SK-N-SH (cell line): ENCODE data around the gene NOVA1. TPM values are rescaled to one million over a fixed set of nuclear protein-coding genes. Genes with fewer than 3 reads are reported as not detected.

Experiments
- CTCF ChIA-PET: fragments of 300-600, 350-600 bp; formaldehyde crosslinking; extraction: SDS; loops from one replicate; lab custom pipeline; 2021; lab: Yijun Ruan, JAX
- POLR2A ChIA-PET: fragments of 350-600 bp; sonication (Branson Sonifier 250); formaldehyde crosslinking; extraction: SDS; loops from one replicate; lab custom pipeline; 2020; ENCODE audit warnings: antibody characterized with exemption, inconsistent platforms; lab: Yijun Ruan, JAX
- DNase-seq: peaks from one replicate; pipeline ENCODE4 v3.0.0; 2012
- H2AFZ ChIP-seq: fragments of 200-600 bp; sonication (generic); 2 replicates; pipeline ENCODE4 v1.8.1; 2016; ENCODE audit warnings: antibody characterized with exemption, mild to moderate bottlenecking, low read depth
- H3F3A ChIP-seq: fragments of 200-600 bp; sonication (generic); replicated peaks from 2 replicates; pipeline ENCODE3; 2016; ENCODE audit warnings: antibody characterized with exemption, mild to moderate bottlenecking; ENCODE audit not compliant: insufficient read depth
- H3K27ac ChIP-seq, 2 experiments: fragments of 200-500 bp in 1 of 2; fragments of 200-600 bp in 1 of 2; sonication (Bioruptor generic) in 1 of 2; sonication (generic), shearing (Covaris generic) in 1 of 2; 2 replicates each; pipeline versions ENCODE4 v1.5.1 to v1.6.1; 2014 to 2016; ENCODE audit warnings: low read depth in 2 of 2, inconsistent platforms in 1 of 2, low read length in 1 of 2, mild to moderate bottlenecking in 1 of 2, mixed read lengths in 1 of 2
- H3K27me3 ChIP-seq: fragments of 200-600 bp; sonication (generic), shearing (Covaris generic); 2 replicates; pipeline ENCODE4 v1.6.1; 2016; ENCODE audit warnings: mixed run types; ENCODE audit not compliant: insufficient read depth
- H3K36me3 ChIP-seq, 2 experiments: fragments of 200-500 bp in 1 of 2; fragments of 200-600 bp in 1 of 2; sonication (Bioruptor generic) in 1 of 2; sonication (generic) in 1 of 2; replicated peaks in 1 of 2; 2 replicates each; pipeline versions ENCODE3 to v1.5.1; 2014 to 2016; ENCODE audit warnings: low read length in 1 of 2, mild to moderate bottlenecking in 1 of 2; ENCODE audit not compliant: insufficient read depth in 2 of 2, control insufficient read depth in 1 of 2
- H3K4me1 ChIP-seq, 2 experiments: fragments of 200-500 bp in 1 of 2; fragments of 200-600 bp in 1 of 2; sonication (Bioruptor generic) in 1 of 2; sonication (generic), shearing (Covaris generic) in 1 of 2; 2 replicates each; pipeline versions ENCODE4 v1.5.1 to v1.6.1; 2014 to 2016; ENCODE audit warnings: low read depth in 1 of 2, low read length in 1 of 2, mixed run types in 1 of 2; ENCODE audit not compliant: insufficient read depth in 2 of 2, control insufficient read depth in 1 of 2
- H3K4me2 ChIP-seq: fragments of 200-600 bp; sonication (generic), shearing (Covaris generic); 2 replicates; pipeline ENCODE4 v1.6.1; 2017; ENCODE audit warnings: mixed run types
- H3K4me3 ChIP-seq, 2 experiments: fragments of 200-500 bp in 1 of 2; fragments of 200-600 bp in 1 of 2; sonication (Bioruptor generic) in 1 of 2; sonication (generic), shearing (Covaris generic) in 1 of 2; 2 replicates each; pipeline versions ENCODE4 v1.5.1 to v1.8.1; 2014 to 2016; ENCODE audit warnings: low read depth in 2 of 2, inconsistent platforms in 1 of 2, low read length in 1 of 2, mild to moderate bottlenecking in 1 of 2, mixed read lengths in 1 of 2, moderate library complexity in 1 of 2
- H3K79me2 ChIP-seq: fragments of 200-600 bp; sonication (generic); 2 replicates; pipeline ENCODE4 v1.8.1; 2017; ENCODE audit warnings: mild to moderate bottlenecking; ENCODE audit not compliant: insufficient read depth
- H3K9ac ChIP-seq: fragments of 200-600 bp; sonication (generic); 2 replicates; pipeline ENCODE4 v1.6.1; 2017; ENCODE audit warnings: mixed run types
- H3K9me2 ChIP-seq: fragments of 200-600 bp; sonication (generic); 2 replicates; pipeline ENCODE4 v1.6.1; 2017; ENCODE audit warnings: mixed run types
- H3K9me3 ChIP-seq: fragments of 200-600 bp; sonication (generic); 2 replicates; pipeline ENCODE4 v1.6.1; 2017; ENCODE audit warnings: mixed run types, mild to moderate bottlenecking, moderate library complexity
- H4K20me1 ChIP-seq: fragments of 200-600 bp; sonication (generic); 2 replicates; pipeline ENCODE4 v1.6.1; 2017; ENCODE audit warnings: mild to moderate bottlenecking, mixed run types; ENCODE audit not compliant: insufficient read depth
- CTCF ChIP-seq: fragments of 200-600 bp; sonication (generic); IDR thresholded peaks from 2 replicates; pipeline ENCODE4 v1.6.1; 2017; ENCODE audit warnings: antibody characterized with exemption, mild to moderate bottlenecking, moderate library complexity
- ELF1 ChIP-seq: IDR thresholded peaks from 2 replicates; pipeline ENCODE4 v1.4.0; 2012
- FOXJ3 ChIP-seq: sonication (generic); formaldehyde crosslinking; IDR thresholded peaks from 2 replicates; pipeline ENCODE4 v1.5.1; 2020; ENCODE audit warnings: mild to moderate bottlenecking, missing genetic modification reagents
- GABPA ChIP-seq: IDR thresholded peaks from 2 replicates; pipeline ENCODE4 v1.4.0; 2012; ENCODE audit warnings: low read depth, mild to moderate bottlenecking
- GATA2 ChIP-seq: sonication (generic); formaldehyde crosslinking; IDR thresholded peaks from 2 replicates; pipeline ENCODE4 v1.5.0; 2020; ENCODE audit warnings: mild to moderate bottlenecking, missing genetic modification reagents
- JUND ChIP-seq: IDR thresholded peaks from 2 replicates; pipeline ENCODE4 v1.4.0; 2012
- MXI1 ChIP-seq: IDR thresholded peaks from 2 replicates; pipeline ENCODE4 v1.6.1; 2012; ENCODE audit warnings: mild to moderate bottlenecking, low read depth, low read length, improper control_type of control experiment
- NFIC ChIP-seq: IDR thresholded peaks from 2 replicates; pipeline ENCODE4 v1.4.0; 2012; ENCODE audit warnings: borderline replicate concordance
- NRF1 ChIP-seq: IDR thresholded peaks from 2 replicates; pipeline ENCODE4 v1.6.1; 2012; ENCODE audit warnings: low read depth, mild to moderate bottlenecking, low read length
- RAD21 ChIP-seq: IDR thresholded peaks from 2 replicates; pipeline ENCODE4 v1.6.1; 2012; ENCODE audit warnings: mild to moderate bottlenecking, low read length
- RCOR1 ChIP-seq: fragments of 150-350 bp; IDR thresholded peaks from 2 replicates; pipeline ENCODE4 v1.6.1; 2017; ENCODE audit warnings: antibody characterized with exemption, low read length
- SIN3A ChIP-seq: IDR thresholded peaks from 2 replicates; pipeline ENCODE4 v1.6.1; 2012; ENCODE audit warnings: low read depth, mild to moderate bottlenecking, low read length, moderate library complexity, borderline replicate concordance
- SMC3 ChIP-seq: IDR thresholded peaks from 2 replicates; pipeline ENCODE4 v1.6.1; 2012; ENCODE audit warnings: low read depth, low read length, improper control_type of control experiment
- TAF1 ChIP-seq: IDR thresholded peaks from 2 replicates; pipeline ENCODE4 v1.6.1; 2012; ENCODE audit warnings: low read depth, mild to moderate bottlenecking, low read length, moderate library complexity, borderline replicate concordance
- TCF12 ChIP-seq: IDR thresholded peaks from 2 replicates; pipeline ENCODE4 v1.4.0; 2012
- TEAD4 ChIP-seq: IDR thresholded peaks from 2 replicates; pipeline ENCODE4 v1.4.0; 2012; ENCODE audit warnings: mild to moderate bottlenecking, borderline replicate concordance; ENCODE audit not compliant: insufficient read depth
- WGBS: methylation state at CpG from one replicate; pipeline ENCODE4 v1.1.6; 2017; ENCODE audit warnings: low lambda C conversion rate; 5-methylcytosine and 5-hydroxymethylcytosine counted together
- polyA plus RNA-seq, 3 experiments: library from polyadenylated mRNA; depleted of rRNA; stranded (reverse); fragments of >200 nt; gene quantifications; 2 replicates each; pipeline ENCODE4 v1.2.3, GENCODE V29; 2012
- TF ChIP-seq, protein P1 (sequence below): IDR thresholded peaks from 2 replicates; pipeline ENCODE4 v1.4.0; 2012; ENCODE audit warnings: low read depth, borderline replicate concordance
- TF ChIP-seq, protein P2 (sequence below): fragments of 150-350 bp; IDR thresholded peaks from 2 replicates; pipeline ENCODE4 v1.6.1; 2016; ENCODE audit warnings: mild to moderate bottlenecking, low read depth, low read length

The NOVA1 gene
- polyA plus RNA-seq, 1 of the 3 experiments (the other 2 are of a cell fraction) = 0.44 TPM

- Histone ChIP-seq H3K27ac (no peak overlapping the region), H3K27me3 (peaks cover 9% of the 10 kb centered on the region; the same call in 1 of the 2 replicates), H3K36me3 (no peaks in the 10 kb centered on the region), H3K79me2 (no peaks in the 10 kb centered on the region), H3F3A (no peaks in the 10 kb centered on the region), H3K9me3 (no peaks in the 10 kb centered on the region), H3K9me2 (no peaks in the 10 kb centered on the region), H3K9ac (no peak overlapping the region), H3K4me2 (no peak overlapping the region), H3K4me3 (no peak overlapping the region), H4K20me1 (no peaks in the 10 kb centered on the region), H3K4me1 (no peaks in the 10 kb centered on the region; a peak in 2 of 4 replicates), H2AFZ (no peak overlapping the region)
- CTCF ChIA-PET = no interaction called here
- WGBS = 26% methylated on average over 2 of the region's 2 CpGs
- TF ChIP-seq JUND (no peak), MXI1 (no peak), FOXJ3 (CRISPR knock-in tag) (no peak), SIN3A (no peak), GATA2 (no peak), TAF1 (no peak), NFIC (no peak), RCOR1 (no peak), RAD21 (no peak), NRF1 (no peak), ELF1 (no peak), TCF12 (no peak), GABPA (no peak), SMC3 (no peak), CTCF (no peak), TEAD4 (no peak)
- TF ChIP-seq, protein P1, sequence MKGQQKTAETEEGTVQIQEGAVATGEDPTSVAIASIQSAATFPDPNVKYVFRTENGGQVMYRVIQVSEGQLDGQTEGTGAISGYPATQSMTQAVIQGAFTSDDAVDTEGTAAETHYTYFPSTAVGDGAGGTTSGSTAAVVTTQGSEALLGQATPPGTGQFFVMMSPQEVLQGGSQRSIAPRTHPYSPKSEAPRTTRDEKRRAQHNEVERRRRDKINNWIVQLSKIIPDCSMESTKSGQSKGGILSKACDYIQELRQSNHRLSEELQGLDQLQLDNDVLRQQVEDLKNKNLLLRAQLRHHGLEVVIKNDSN = no peak
- TF ChIP-seq, protein P2, sequence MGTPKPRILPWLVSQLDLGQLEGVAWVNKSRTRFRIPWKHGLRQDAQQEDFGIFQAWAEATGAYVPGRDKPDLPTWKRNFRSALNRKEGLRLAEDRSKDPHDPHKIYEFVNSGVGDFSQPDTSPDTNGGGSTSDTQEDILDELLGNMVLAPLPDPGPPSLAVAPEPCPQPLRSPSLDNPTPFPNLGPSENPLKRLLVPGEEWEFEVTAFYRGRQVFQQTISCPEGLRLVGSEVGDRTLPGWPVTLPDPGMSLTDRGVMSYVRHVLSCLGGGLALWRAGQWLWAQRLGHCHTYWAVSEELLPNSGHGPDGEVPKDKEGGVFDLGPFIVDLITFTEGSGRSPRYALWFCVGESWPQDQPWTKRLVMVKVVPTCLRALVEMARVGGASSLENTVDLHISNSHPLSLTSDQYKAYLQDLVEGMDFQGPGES = no peak
- POLR2A ChIA-PET = no interaction called here
- no peak for DNase-seq
Measured at GRCh38 chr14:26602902-26603301, 5.1 kb upstream of the NOVA1 start.

DNA sequence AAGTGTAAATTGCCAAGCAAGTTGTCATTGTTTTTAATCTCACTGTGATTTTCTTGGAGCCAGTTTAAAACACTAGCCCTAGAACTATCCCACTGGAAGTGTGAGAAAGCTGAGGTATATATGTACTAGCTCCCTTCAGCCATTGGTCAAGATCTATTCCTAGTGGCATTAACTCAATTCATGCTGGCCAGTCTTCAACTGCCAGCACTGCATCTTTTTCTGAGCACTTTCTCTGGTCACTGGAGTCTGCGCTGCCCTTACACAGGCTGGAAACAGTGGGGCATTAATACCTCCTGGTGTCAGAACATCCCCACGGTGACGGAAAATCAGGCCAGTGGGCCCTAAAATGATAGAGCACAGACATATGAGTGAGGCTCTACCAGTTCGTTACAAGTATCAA lies 4.0 kb upstream of the NOVA1 start:
- H3K9me2 ChIP-seq = no peaks in the 10 kb centered on the region
- no peak overlapping the region for H3K4me2 ChIP-seq
- 21% methylated on average over 4 of the region's 4 CpGs for WGBS
- no peaks in the 10 kb centered on the region for H4K20me1 ChIP-seq
- H3K27ac ChIP-seq = no peak overlapping the region
- H3K4me1 ChIP-seq = no peaks in the 10 kb centered on the region; a peak in 2 of 4 replicates
- H3K79me2 ChIP-seq = no peaks in the 10 kb centered on the region
- H2AFZ ChIP-seq = no peak overlapping the region
- no peaks in the 10 kb centered on the region for H3K36me3 ChIP-seq
- no peak for DNase-seq
- no peak for TF ChIP-seq MXI1
- TF ChIP-seq, protein P1 = no peak
- TF ChIP-seq, protein P2 = no peak
- H3K9me3 ChIP-seq = no peaks in the 10 kb centered on the region
- peaks cover 9% of the 10 kb centered on the region; the same call in 1 of the 2 replicates for H3K27me3 ChIP-seq
- ChIA-PET POLR2A (no interaction called here), CTCF (no interaction called here)
- H3K4me3 ChIP-seq = no peak overlapping the region
- H3F3A ChIP-seq = no peaks in the 10 kb centered on the region
- no peak overlapping the region for H3K9ac ChIP-seq
